GM12873 (cell line): Measurements from ENCODE around the gene CPPED1.

Experiments used
- TF ChIP-seq, protein P1 (sequence below): IDR thresholded peaks from 2 replicates; pipeline ENCODE4 v1.5.1; 2012; ENCODE audit warnings: low read depth, mild to moderate bottlenecking, moderate library complexity, low read length, control low read depth; ENCODE audit not compliant: insufficient read depth; ENCODE audit errors: missing control alignments

The CPPED1 gene

DNA sequence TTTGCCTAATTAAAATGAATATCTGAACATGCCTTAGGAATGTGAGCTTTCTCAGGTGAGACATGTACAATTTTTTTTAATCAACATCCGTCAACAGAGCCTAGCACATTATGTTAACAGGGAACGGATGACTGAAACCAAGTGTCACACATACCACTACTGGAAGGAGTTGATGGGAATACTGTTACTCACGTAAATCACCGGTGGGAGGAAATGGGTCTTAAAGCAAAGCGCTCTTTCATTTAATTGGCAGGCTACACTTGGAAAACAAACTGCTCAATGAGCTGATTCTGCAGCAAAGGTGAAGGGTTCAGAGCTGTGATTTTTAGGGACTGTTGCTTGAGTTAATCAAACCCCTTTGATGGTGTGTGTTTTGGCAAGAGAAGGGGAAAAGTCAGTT lies 4.8 kb downstream of the CPPED1 start:
- TF ChIP-seq, protein P1, sequence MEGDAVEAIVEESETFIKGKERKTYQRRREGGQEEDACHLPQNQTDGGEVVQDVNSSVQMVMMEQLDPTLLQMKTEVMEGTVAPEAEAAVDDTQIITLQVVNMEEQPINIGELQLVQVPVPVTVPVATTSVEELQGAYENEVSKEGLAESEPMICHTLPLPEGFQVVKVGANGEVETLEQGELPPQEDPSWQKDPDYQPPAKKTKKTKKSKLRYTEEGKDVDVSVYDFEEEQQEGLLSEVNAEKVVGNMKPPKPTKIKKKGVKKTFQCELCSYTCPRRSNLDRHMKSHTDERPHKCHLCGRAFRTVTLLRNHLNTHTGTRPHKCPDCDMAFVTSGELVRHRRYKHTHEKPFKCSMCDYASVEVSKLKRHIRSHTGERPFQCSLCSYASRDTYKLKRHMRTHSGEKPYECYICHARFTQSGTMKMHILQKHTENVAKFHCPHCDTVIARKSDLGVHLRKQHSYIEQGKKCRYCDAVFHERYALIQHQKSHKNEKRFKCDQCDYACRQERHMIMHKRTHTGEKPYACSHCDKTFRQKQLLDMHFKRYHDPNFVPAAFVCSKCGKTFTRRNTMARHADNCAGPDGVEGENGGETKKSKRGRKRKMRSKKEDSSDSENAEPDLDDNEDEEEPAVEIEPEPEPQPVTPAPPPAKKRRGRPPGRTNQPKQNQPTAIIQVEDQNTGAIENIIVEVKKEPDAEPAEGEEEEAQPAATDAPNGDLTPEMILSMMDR, result no peak

DNA sequence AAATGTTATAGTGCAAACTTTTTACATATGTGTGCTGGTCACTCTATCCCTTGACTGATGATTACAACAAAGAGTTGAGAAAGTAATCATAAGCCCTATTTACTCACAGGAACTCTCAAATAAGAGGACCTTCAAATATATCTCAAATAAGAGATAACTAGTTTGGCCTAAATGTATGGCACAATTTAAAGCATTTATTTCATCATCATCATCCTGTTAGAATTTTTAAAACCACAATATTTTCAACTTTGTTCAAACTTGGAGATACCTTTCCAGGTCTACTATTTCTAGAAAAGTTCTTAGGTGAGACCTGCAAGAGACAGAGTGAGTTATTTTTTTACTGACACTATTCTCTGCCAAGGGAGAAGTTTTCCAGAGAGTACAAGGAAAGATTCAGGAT lies 5.5 kb downstream of the CPPED1 start:
- TF ChIP-seq, protein P1, result no peak

DNA sequence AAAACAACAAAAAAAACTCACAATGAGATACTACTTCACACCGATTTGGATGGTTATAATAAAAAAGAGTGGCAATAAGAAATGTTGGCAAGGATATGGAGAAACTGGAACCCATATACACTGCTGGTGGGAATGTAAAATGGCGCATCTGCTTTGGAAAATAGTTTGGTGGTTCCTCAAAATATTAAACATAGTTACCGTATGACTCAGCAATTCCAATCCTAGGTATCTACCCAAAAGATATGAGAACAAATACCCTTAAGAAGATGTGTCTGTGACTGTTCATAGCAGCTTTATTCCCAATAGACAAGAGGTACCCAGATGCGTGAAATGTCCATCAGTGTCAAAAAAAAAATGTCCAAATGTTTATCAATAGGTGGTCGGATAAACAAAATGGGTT lies 7.2 kb downstream of the CPPED1 start:
- TF ChIP-seq, protein P1, result no peak

DNA sequence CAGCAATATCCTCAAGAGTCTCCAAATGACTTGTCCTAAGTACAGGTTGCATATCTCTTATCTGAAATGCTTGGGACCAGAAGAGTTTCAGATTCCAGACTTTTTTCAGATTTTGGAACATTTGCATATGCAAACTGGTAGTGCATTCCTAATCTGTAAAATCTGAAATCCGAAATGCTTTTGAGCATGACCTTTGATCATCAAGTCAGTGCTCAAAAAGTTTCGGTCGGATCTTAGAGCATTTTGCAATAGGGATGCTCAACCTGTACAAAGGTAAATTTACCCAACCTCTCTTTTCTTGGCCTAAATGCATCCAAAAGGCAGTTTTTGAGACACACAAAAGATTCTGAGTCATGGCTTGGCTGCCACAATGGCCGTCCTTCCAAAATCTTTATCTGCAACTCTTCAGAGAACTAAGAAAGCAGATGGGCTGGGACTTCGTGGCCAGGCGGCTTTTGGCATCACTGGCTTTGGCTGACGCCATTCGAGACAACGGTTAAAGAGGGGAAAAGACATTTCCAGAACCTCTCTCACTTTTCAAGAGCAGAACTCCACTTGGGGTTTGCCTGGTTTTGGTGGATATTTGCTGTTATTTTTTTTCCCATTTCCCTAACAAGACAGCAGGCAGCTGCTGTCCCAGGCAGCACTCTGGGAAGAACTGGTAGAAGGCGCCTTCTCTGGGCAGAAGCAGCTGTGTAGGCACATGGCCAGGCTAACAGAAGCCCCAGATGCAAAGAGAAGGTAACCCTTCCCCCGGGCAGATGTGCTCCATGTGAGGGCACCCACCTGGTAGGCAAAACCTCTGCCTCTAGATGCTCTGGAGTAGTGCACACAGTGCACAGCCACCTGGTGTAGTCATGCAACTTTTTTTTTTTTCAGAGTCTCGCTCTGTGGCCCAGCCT lies 8.9 kb downstream of the CPPED1 start:
- TF ChIP-seq, protein P1, result no peak

DNA sequence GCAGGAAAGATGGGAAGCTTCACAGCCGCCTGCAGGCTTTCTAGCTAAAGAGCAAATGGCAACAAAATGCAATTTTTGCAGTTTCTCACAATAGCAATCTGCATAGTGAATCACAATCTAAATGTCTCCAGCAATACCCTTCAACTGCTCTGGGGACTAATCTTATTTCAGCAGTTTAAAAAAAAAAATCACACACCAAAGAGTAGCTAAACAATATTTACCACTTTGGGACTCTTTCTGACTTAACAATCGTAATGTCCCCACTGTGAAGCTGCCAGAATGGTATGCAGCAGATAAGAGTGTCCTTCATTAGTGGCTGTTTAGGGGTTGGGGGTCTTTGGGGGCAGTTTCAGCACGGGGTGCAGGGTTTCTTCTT lies 9.8 kb downstream of the CPPED1 start:
- TF ChIP-seq, protein P1, result no peak

DNA sequence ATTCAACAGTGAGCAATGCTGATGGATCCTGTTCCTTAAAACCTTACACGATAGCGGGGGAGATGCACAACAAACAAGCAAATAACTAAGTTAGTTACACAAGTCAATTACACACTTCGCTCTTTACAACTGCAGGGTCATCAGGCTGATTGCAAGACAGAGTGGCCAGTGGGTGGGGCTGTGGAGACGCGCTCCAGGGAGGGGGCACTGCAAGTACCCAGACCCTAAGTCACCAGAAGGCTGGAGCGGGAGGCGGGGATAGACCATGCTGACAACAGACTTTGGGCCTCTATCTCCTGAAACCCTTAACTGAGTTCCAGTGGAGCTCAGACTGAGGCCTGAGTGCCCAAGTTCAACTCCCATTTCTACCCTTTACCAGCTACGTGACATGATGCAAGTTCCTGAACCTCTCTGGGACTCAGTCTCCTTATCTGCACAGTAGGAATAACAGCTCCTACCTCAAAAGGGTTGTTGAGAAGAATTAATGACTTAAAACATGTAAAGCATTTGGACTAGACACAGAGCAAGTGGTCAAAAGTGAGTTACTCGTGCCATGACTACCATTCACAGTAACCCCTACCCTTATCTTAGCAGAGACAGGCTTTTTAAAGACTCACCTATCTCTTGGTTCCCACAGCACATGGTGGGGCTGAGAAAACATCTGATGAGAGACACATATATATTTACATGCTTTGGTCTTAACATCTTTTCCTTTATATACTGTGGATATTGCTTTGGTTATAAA lies 10.4 kb downstream of the CPPED1 start:
- TF ChIP-seq, protein P1, result no peak

DNA sequence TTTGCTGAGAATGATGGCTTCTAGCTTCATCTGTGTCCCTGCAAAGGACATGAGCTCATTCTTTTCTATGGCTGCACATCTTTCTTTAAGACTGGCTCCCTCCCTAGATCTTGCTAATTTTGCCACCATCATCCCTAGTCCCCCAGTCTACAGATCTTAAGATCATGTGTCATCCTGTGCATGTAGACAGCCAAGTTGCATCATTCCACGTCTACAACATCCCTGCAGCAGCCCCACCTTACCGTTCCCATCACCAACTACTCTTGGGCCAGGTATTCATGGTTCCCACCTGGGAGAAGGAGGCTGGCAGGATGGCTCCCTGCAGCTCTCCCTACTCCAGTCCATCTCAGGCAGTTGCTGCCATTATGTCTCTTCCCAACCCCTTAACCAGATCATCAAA lies 12.3 kb downstream of the CPPED1 start:
- TF ChIP-seq, protein P1, result no peak
